Activated naive CD4-positive, alpha-beta T cell (primary cell): Measurements from ENCODE around the gene WWP2.
"Not testable (repeated sequence)": the region's sequence is repeated elsewhere in the genome, so short reads cannot be mapped to it uniquely, and the experiment has no call there.

Experiments
- DNase-seq, 4 experiments: peaks; one replicate each; lab custom pipeline; 2025; lab: John Stamatoyannopoulos, UW

Gene WWP2

DNA sequence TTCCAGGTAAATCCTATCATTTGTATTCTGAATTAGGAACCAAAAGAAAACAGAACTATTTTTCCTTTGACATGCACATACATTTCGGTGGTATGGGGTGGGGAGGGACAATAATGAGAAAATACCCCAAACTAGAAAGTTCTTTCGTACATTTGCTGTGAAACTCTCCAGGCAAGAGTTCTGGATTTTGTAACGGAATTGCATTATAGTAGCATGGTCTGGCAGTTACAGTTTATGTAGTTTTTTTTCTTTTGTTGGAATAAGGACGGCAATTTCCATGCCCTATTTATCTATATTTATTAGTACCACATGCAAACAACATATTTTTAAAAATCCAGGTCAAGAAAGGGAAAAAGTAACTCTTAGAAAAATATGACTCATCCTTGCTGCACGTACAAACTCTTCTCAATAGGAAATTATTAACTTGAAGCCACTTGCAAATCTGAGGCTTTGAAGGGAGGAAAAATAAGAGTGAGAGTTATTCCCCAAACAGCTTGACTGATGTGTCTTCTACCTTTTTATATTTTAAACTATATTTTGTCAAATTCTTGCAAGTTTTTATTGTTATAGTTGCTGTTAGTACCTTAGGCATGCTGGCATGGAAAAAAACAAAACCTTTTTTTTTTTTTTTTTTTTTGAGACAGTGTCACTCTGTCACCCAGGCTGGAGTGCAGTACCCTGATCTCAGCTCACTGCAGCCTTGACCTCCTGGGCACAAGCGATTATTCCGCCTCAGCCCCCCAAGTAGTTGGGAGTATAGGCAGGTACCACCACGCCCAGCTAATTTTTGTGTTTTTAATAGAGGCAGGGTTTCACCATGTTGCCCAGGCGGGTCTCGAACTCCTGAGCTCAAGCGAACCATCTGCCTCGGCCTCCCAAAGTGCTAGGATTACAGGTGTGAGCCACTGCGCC is 69.3 kb downstream of the WWP2 start:
- no peak for DNase-seq

- no peak for DNase-seq
Measured at GRCh38 chr16:69833357-69834282, 71.5 kb downstream of the WWP2 start.

- DNase-seq: no peak
Measured at GRCh38 chr16:69834807-69835466, 72.8 kb downstream of the WWP2 start.

- no peak for DNase-seq
Measured at GRCh38 chr16:69836257-69836656, 74.1 kb downstream of the WWP2 start.

- DNase-seq: no peak
Measured at GRCh38 chr16:69837380-69837779, 75.2 kb downstream of the WWP2 start.

- DNase-seq: no peak
Measured at GRCh38 chr16:69838489-69838888, 76.4 kb downstream of the WWP2 start.

GRCh38 chr16:69839240-69839688 is 77.1 kb downstream of the WWP2 start:
- DNase-seq: no peak

GRCh38 chr16:69839798-69840409 is 77.8 kb downstream of the WWP2 start:
- no peak for DNase-seq

DNA sequence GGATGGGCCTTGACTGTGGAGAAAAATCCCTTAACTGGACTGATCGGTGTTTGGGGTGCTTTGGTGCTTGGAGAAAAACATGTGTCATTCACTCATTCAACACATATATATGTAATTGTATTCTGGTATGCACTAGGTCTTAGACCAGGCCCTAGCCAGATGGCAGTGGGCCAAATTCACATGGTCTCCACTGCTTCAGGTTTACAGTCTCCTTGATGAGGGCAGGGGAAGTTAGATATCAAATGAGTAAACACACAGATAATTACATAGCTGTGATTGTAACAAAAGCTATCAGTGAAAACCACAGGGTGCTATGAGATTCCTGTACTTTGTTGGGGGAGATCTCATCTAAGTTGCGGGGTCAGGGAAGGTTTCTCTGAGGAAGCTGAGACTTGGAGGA is 78.8 kb downstream of the WWP2 start:
- DNase-seq: no peak

DNA sequence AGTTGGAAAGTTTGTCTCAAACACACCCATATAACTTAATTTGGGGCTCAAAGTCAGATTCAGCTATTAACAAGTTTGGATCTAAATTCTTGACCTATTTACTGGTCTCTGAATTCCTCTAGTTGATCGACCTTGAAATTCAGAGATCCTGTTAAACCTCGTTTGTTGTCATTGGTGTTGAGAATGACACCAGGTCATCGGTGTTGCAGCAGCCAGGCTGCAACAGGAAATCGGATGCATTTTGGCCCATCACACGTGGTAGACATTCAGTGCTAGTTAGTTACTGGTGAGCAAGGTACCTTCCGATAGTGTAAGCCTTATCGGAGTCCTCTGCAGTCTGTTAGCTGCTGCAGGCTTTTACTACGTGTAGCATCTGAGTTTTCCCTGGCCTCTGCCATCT is 82.3 kb downstream of the WWP2 start:
- DNase-seq: no peak

DNA sequence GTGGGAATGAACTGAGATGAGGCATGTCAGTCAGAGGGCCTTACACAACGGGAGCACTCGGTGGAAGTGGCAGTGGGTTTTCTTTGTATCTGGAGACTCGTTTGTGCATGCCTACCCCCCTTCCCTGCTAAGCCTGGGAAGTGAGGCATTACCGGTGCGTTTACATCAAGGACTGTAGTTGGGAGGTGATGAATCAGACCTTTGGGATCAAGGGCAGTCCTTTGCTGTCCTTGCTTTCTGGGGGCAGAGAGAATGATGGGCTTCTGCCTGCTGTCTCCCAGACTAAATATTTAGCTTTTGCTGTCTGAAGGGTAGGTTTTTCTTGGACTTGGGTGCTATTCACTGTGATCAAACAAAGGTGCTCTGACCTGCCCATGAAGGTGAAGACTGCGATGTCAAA is 83.0 kb downstream of the WWP2 start:
- DNase-seq: no peak

DNA sequence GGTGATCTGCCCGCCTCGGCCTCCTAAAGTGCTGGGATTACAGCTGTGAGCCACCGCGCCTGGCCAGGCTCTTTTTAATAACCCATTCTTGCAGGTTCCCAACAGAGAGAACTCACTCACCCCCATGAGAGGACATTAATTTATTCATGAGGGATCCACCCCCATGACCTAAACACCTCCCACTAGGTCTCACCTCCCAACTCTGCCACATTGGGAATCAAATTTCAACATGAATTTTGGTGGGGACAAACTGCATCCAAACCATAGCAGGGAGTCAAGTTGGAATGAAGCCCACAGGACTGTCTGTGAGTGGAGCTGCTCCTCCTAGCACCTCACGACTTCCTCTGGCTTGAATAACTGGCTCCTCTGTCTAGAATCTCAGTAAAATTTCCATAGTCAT is 85.5 kb downstream of the WWP2 start:
- no peak for DNase-seq

DNA sequence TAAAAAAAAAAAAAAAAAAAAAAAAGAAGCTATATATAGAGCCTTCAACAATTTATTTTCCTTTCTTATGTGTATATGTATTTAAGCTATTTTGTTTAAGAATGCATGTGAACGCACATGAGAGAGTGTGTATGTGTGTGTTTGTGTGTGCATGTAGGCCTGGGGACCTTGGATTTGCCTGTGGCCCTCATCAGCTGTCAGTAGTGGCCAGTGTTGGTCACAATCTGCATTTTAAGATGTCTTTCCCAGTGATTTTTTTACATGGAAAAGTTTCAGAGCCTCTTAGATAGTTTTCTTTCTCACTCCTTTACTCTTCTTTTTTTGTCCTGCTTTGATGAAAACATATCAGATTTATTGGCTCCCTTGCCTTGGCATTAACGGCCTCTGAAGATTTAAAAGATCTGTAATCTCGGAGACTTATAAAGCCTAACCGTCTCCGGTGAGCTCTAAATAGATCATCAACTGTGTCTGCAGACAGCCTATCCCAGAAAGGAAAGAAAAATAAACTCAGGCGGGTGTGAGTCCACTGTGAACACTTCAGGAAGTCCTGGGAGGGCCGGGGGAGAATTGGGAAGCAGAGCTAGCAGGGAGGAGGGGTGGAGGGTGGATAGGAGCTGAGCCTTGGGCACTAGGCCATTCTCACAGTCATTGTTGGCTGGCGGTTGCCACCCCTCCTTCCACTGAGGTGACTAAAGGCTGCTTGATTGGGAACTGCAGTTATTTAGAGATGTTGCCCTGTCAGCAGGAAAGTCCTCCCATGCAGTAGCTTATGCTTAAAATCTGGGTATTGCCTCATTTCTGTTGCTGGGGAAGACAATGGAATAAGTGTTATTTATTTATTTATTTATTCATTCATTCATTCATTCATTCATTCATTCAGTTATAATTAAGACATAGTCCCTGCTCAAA is 86.8 kb downstream of the WWP2 start:
- no peak for DNase-seq

DNA sequence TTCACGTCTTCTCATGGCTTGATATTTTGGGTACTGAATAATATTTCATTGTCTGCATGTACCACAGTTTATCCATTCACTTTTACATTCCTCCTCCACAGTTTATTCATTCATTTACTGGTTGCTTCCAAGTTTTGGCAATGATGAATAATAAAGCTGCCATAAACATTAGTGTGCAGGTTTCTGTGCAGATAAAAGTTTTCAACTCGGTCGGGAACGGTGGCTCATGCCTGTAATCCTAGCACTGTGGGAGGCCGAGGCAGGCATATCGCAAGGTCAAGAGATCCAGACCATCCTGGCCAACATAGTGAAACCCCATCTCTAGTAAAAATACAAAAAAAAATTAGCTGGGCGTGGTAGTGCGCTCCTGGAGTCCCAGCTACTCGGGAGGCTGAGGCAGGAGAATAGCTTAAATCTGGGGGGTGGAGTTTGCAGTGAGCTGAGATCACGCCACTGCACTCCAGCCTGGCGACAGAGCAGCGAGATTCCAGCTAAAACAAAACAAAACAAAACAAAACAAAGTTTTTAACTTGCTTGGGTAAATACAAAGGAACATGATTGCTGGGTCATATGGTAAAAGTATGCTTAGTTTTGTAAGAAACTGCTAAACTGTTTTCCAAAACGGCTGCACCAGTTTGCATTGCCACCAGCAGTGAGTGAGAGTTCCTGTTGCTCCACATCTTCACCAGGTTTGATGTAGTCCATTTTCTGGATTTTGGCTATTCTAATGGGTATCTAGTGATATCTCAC is 89.5 kb downstream of the WWP2 start:
- DNase-seq: no peak

DNA sequence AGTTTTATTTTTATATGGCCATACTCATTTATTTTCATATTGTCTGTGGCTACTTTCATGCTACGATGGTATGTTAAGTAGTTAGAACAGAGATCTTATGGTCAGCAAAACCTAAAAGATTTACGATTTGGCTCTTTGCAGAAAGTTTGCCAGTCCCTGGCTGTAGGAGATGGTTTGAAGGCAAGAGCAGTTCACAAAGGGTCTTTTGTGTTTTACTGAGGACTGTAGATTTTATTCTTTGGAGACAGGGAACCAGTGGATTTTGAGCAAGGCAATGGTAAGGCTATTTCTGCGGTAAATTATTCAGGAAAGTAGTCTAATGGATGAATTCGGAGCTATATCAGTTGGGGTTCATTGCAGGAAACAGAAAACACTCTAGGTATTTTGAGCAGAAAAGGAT is 90.7 kb downstream of the WWP2 start:
- no peak for DNase-seq

DNA sequence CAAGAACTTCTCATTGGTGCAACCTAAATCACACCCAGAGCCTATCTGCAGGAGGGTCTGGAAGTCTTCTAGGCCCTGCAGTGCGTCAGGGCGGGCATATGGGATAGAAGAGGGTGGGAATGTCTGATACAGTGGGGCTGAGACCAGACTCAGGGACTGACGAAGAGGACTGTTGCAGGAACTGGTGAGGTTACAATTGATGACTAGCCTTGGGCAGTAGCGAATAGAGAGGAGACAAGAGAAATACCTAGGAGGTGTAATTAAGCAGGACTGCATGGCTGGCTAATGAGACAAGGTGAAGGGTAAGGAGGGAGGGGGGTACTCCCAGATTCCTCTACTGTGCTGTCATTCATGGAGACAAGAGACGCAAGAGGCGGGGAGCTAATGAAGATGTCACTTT is 91.3 kb downstream of the WWP2 start:
- DNase-seq: no peak

DNA sequence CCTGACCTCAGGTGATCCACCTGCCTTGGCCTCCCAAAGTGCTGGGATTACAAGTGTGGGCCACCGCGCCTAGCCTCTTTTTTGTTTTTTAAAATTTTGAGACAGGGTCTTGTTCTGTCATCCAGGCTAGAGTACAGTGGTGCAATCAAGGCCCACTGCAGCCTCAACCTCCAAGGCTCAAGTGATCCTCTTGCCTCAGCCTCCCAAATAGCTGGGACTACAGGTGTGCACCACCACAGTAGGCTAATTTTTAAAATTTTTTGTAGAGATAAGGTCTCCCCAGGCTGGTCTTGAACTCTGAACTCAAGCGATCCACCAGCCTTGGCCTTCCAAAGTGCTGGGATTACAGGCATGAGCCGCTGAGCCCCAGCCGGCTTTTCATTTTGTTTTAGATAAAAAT is 92.6 kb downstream of the WWP2 start:
- not testable (repeated sequence) for DNase-seq

- DNase-seq: no peak
Measured at GRCh38 chr16:69855592-69855991, 93.5 kb downstream of the WWP2 start.

DNA sequence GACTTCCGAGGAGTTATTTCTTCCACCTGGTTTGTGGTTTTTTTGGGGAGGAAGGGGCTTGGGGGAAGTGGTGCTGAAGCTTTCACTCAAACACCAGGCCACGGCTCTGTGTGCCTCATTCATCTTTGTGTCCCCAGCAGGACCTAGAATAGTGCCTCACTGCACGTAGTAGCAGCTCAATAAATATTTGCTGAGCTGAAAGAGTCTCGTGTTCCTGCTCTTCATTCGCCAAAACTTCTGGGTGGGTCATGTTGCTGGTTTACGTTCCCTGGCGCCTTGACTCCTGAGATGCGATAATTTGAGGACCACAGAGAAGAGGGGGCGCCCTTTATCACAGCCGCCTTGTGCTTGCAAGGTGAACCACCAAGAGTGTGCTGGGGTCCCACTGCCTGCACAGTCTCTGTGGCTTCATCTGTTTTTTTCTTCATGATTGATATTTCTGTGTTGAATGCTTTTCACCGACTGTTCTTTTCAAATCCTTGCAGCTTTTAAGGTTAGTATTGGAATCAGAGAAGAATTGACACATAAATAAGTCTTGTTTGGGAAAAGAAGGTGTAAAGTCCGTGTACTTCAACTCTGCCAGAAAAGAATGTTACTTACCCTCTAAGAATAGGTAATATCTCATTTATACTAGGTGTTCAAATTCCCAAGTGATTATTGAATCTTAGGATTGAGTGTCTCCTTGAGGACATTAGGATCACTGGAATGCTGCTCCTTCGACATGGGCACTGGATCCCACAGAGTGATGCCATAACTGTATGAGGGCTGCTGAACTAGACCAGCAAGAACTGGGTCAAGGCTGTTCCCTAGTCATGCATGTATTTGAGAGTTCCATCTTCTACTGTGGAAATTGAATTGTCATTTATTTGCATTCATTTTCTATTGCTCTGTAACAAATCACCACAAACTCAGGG is 96.3 kb downstream of the WWP2 start:
- DNase-seq: no peak
